SK-N-SH (cell line): ENCODE measurements around the gene GNA15. TPM values are rescaled to one million over a fixed set of nuclear protein-coding genes. Genes with fewer than 3 reads are reported as not detected.

ENCODE experiments used
- CTCF ChIA-PET: fragments of 300-600, 350-600 bp; formaldehyde crosslinking; extraction: SDS; loops from one replicate; lab custom pipeline; 2021; lab: Yijun Ruan, JAX
- POLR2A ChIA-PET: fragments of 350-600 bp; sonication (Branson Sonifier 250); formaldehyde crosslinking; extraction: SDS; loops from one replicate; lab custom pipeline; 2020; ENCODE audit warnings: antibody characterized with exemption, inconsistent platforms; lab: Yijun Ruan, JAX
- DNase-seq: peaks from one replicate; pipeline ENCODE4 v3.0.0; 2012
- H2AFZ ChIP-seq: fragments of 200-600 bp; sonication (generic); 2 replicates; pipeline ENCODE4 v1.8.1; 2016; ENCODE audit warnings: antibody characterized with exemption, mild to moderate bottlenecking, low read depth
- H3F3A ChIP-seq: fragments of 200-600 bp; sonication (generic); replicated peaks from 2 replicates; pipeline ENCODE3; 2016; ENCODE audit warnings: antibody characterized with exemption, mild to moderate bottlenecking; ENCODE audit not compliant: insufficient read depth
- H3K27ac ChIP-seq, 2 experiments: fragments of 200-500 bp in 1 of 2; fragments of 200-600 bp in 1 of 2; sonication (Bioruptor generic) in 1 of 2; sonication (generic), shearing (Covaris generic) in 1 of 2; 2 replicates each; pipeline versions ENCODE4 v1.5.1 to v1.6.1; 2014 to 2016; ENCODE audit warnings: low read depth in 2 of 2, inconsistent platforms in 1 of 2, low read length in 1 of 2, mild to moderate bottlenecking in 1 of 2, mixed read lengths in 1 of 2
- H3K27me3 ChIP-seq: fragments of 200-600 bp; sonication (generic), shearing (Covaris generic); 2 replicates; pipeline ENCODE4 v1.6.1; 2016; ENCODE audit warnings: mixed run types; ENCODE audit not compliant: insufficient read depth
- H3K36me3 ChIP-seq, 2 experiments: fragments of 200-500 bp in 1 of 2; fragments of 200-600 bp in 1 of 2; sonication (Bioruptor generic) in 1 of 2; sonication (generic) in 1 of 2; replicated peaks in 1 of 2; 2 replicates each; pipeline versions ENCODE3 to v1.5.1; 2014 to 2016; ENCODE audit warnings: low read length in 1 of 2, mild to moderate bottlenecking in 1 of 2; ENCODE audit not compliant: insufficient read depth in 2 of 2, control insufficient read depth in 1 of 2
- H3K4me1 ChIP-seq, 2 experiments: fragments of 200-500 bp in 1 of 2; fragments of 200-600 bp in 1 of 2; sonication (Bioruptor generic) in 1 of 2; sonication (generic), shearing (Covaris generic) in 1 of 2; 2 replicates each; pipeline versions ENCODE4 v1.5.1 to v1.6.1; 2014 to 2016; ENCODE audit warnings: low read depth in 1 of 2, low read length in 1 of 2, mixed run types in 1 of 2; ENCODE audit not compliant: insufficient read depth in 2 of 2, control insufficient read depth in 1 of 2
- H3K4me2 ChIP-seq: fragments of 200-600 bp; sonication (generic), shearing (Covaris generic); 2 replicates; pipeline ENCODE4 v1.6.1; 2017; ENCODE audit warnings: mixed run types
- H3K4me3 ChIP-seq, 2 experiments: fragments of 200-500 bp in 1 of 2; fragments of 200-600 bp in 1 of 2; sonication (Bioruptor generic) in 1 of 2; sonication (generic), shearing (Covaris generic) in 1 of 2; 2 replicates each; pipeline versions ENCODE4 v1.5.1 to v1.8.1; 2014 to 2016; ENCODE audit warnings: low read depth in 2 of 2, inconsistent platforms in 1 of 2, low read length in 1 of 2, mild to moderate bottlenecking in 1 of 2, mixed read lengths in 1 of 2, moderate library complexity in 1 of 2
- H3K79me2 ChIP-seq: fragments of 200-600 bp; sonication (generic); 2 replicates; pipeline ENCODE4 v1.8.1; 2017; ENCODE audit warnings: mild to moderate bottlenecking; ENCODE audit not compliant: insufficient read depth
- H3K9ac ChIP-seq: fragments of 200-600 bp; sonication (generic); 2 replicates; pipeline ENCODE4 v1.6.1; 2017; ENCODE audit warnings: mixed run types
- H3K9me2 ChIP-seq: fragments of 200-600 bp; sonication (generic); 2 replicates; pipeline ENCODE4 v1.6.1; 2017; ENCODE audit warnings: mixed run types
- H3K9me3 ChIP-seq: fragments of 200-600 bp; sonication (generic); 2 replicates; pipeline ENCODE4 v1.6.1; 2017; ENCODE audit warnings: mixed run types, mild to moderate bottlenecking, moderate library complexity
- H4K20me1 ChIP-seq: fragments of 200-600 bp; sonication (generic); 2 replicates; pipeline ENCODE4 v1.6.1; 2017; ENCODE audit warnings: mild to moderate bottlenecking, mixed run types; ENCODE audit not compliant: insufficient read depth
- CHD2 ChIP-seq: fragments of 150-350 bp; IDR thresholded peaks from 2 replicates; pipeline ENCODE4 v1.6.1; 2018; ENCODE audit warnings: low read length; ENCODE audit not compliant: partially characterized antibody
- CTCF ChIP-seq: fragments of 200-600 bp; sonication (generic); IDR thresholded peaks from 2 replicates; pipeline ENCODE4 v1.6.1; 2017; ENCODE audit warnings: antibody characterized with exemption, mild to moderate bottlenecking, moderate library complexity
- EP300 ChIP-seq, 2 experiments: IDR thresholded peaks; 2 replicates each; pipeline versions ENCODE4 v1.4.0 to v1.6.1; 2012; ENCODE audit warnings: borderline replicate concordance in 1 of 2, low read depth in 1 of 2, low read length in 1 of 2
- EZH2phosphoT487 ChIP-seq: fragments of 200-600 bp; sonication (generic); IDR thresholded peaks from 2 replicates; pipeline ENCODE4 v1.6.1; 2017; ENCODE audit warnings: low read depth, mixed run types, mild to moderate bottlenecking, antibody characterized with exemption, moderate library complexity, borderline replicate concordance
- FOSL2 ChIP-seq: IDR thresholded peaks from 2 replicates; pipeline ENCODE4 v1.4.0; 2012; ENCODE audit warnings: low read depth, mild to moderate bottlenecking, moderate library complexity, borderline replicate concordance
- GABPA ChIP-seq: IDR thresholded peaks from 2 replicates; pipeline ENCODE4 v1.4.0; 2012; ENCODE audit warnings: low read depth, mild to moderate bottlenecking
- JUND ChIP-seq: IDR thresholded peaks from 2 replicates; pipeline ENCODE4 v1.4.0; 2012
- MAX ChIP-seq: IDR thresholded peaks from 2 replicates; pipeline ENCODE4 v1.4.0; 2012; ENCODE audit warnings: low read depth
- MEF2A ChIP-seq: IDR thresholded peaks from 2 replicates; pipeline ENCODE4 v1.4.0; 2012; ENCODE audit warnings: low read depth, borderline replicate concordance
- NRF1 ChIP-seq: IDR thresholded peaks from 2 replicates; pipeline ENCODE4 v1.6.1; 2012; ENCODE audit warnings: low read depth, mild to moderate bottlenecking, low read length
- RAD21 ChIP-seq: IDR thresholded peaks from 2 replicates; pipeline ENCODE4 v1.6.1; 2012; ENCODE audit warnings: mild to moderate bottlenecking, low read length
- RXRA ChIP-seq: IDR thresholded peaks from 2 replicates; pipeline ENCODE4 v1.4.0; 2012; ENCODE audit warnings: low read depth, mild to moderate bottlenecking, borderline replicate concordance
- SIN3A ChIP-seq: IDR thresholded peaks from 2 replicates; pipeline ENCODE4 v1.6.1; 2012; ENCODE audit warnings: low read depth, mild to moderate bottlenecking, low read length, moderate library complexity, borderline replicate concordance
- TAF1 ChIP-seq: IDR thresholded peaks from 2 replicates; pipeline ENCODE4 v1.6.1; 2012; ENCODE audit warnings: low read depth, mild to moderate bottlenecking, low read length, moderate library complexity, borderline replicate concordance
- TEAD4 ChIP-seq: IDR thresholded peaks from 2 replicates; pipeline ENCODE4 v1.4.0; 2012; ENCODE audit warnings: mild to moderate bottlenecking, borderline replicate concordance; ENCODE audit not compliant: insufficient read depth
- USF2 ChIP-seq: fragments of 150-350 bp; IDR thresholded peaks from 2 replicates; pipeline ENCODE4 v1.6.1; 2017; ENCODE audit warnings: antibody characterized with exemption, low read length, low read depth, borderline replicate concordance
- WGBS: methylation state at CpG from one replicate; pipeline ENCODE4 v1.1.6; 2017; ENCODE audit warnings: low lambda C conversion rate; 5-methylcytosine and 5-hydroxymethylcytosine counted together
- polyA plus RNA-seq, 3 experiments: library from polyadenylated mRNA; depleted of rRNA; stranded (reverse); fragments of >200 nt; gene quantifications; 2 replicates each; pipeline ENCODE4 v1.2.3, GENCODE V29; 2012
- TF ChIP-seq, protein P1 (sequence below): IDR thresholded peaks from 2 replicates; pipeline ENCODE4; 2012

GNA15 gene
- polyA plus RNA-seq, 1 of the 3 experiments (the other 2 are of a cell fraction) = 0.05 TPM

- no peaks in the 10 kb centered on the region for H3K27me3 ChIP-seq
- H3K9ac ChIP-seq = no peak overlapping the region
- no peak overlapping the region for H3K4me3 ChIP-seq
- CTCF ChIA-PET = interaction anchor here (0.8 to 2.4 kb wide), 3 partner anchors 14 to 42 kb away, joined by 3 to 5 read pairs (median 3); no protein-coding TSS in a partner anchor
- 94% methylated on average over 15 of the region's 40 CpGs for WGBS
- no peaks in the 10 kb centered on the region for H3K4me1 ChIP-seq
- no peaks in the 10 kb centered on the region for H4K20me1 ChIP-seq
- no peak overlapping the region for H3K4me2 ChIP-seq
- no peak for TF ChIP-seq MEF2A
- TF ChIP-seq, protein P1, sequence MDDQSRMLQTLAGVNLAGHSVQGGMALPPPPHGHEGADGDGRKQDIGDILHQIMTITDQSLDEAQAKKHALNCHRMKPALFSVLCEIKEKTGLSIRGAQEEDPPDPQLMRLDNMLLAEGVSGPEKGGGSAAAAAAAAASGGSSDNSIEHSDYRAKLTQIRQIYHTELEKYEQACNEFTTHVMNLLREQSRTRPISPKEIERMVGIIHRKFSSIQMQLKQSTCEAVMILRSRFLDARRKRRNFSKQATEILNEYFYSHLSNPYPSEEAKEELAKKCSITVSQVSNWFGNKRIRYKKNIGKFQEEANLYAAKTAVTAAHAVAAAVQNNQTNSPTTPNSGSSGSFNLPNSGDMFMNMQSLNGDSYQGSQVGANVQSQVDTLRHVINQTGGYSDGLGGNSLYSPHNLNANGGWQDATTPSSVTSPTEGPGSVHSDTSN = no peak
- no peak for TF ChIP-seq EZH2phosphoT487
- TF ChIP-seq CTCF = no peak
- no peak for TF ChIP-seq CHD2
- TF ChIP-seq GABPA = no peak
- TF ChIP-seq MAX = no peak
- TF ChIP-seq EP300 (IDR thresholded peaks at IDR 0.05; ENCODE audit: borderline replicate concordance in 1 of 2, low read depth in 1 of 2, low read length in 1 of 2) = no peak
- TF ChIP-seq TEAD4 = no peak
- TF ChIP-seq SIN3A = no peak
- no peak for TF ChIP-seq TAF1
- no peak for TF ChIP-seq RAD21
- no peak for TF ChIP-seq FOSL2
- TF ChIP-seq NRF1 = no peak
- no peak for TF ChIP-seq JUND
- TF ChIP-seq USF2 = no peak
- TF ChIP-seq RXRA = no peak
- TF ChIP-seq, all 33 proteins: peak for 0
- H3F3A ChIP-seq = peaks cover 7% of the 10 kb centered on the region
- H3K36me3 ChIP-seq = peaks cover 0 to 17% of the 10 kb centered on the region in 2 experiments
- POLR2A ChIA-PET = no interaction called here
- no peak overlapping the region for H3K27ac ChIP-seq
- no peaks in the 10 kb centered on the region for H3K79me2 ChIP-seq
- no peaks in the 10 kb centered on the region for H3K9me2 ChIP-seq
- H2AFZ ChIP-seq = no peak overlapping the region
- DNase-seq = no peak
- H3K9me3 ChIP-seq = no peaks in the 10 kb centered on the region
Observed at GRCh38 chr19:3121821-3122511, 13.9 kb upstream of the GNA15 start.
